WTC11 (cell line): ENCODE results near the gene KCNJ15. TPM values are rescaled to one million over a fixed set of nuclear protein-coding genes. Genes with fewer than 3 reads are reported as not detected.

Source experiments
- ATAC-seq: fragments of 200-7000 bp; cut with Tn5 transposase; 2 replicates; pipeline ENCODE4 v1.10.0; 2021; ENCODE audit warnings: mild to moderate bottlenecking, moderate library complexity
- CTCF ChIA-PET: fragments of 300-600 bp; sonication (Branson Sonifier 250); formaldehyde crosslinking; loops from one replicate; lab custom pipeline; 2021; ENCODE audit warnings: antibody characterized with exemption; lab: Charles Lee
- POLR2A ChIA-PET: fragments of 350-600 bp; sonication (Branson Sonifier 250); formaldehyde crosslinking; loops from one replicate; lab custom pipeline; 2021; ENCODE audit warnings: antibody characterized with exemption; lab: Charles Lee
- DNase-seq: peaks from one replicate; pipeline ENCODE4 v3.0.0; 2021; ENCODE audit warnings: low spot score
- H3K27ac Mint-ChIP-seq: 2 replicates; pipeline ENCODE4 v1.8.0; 2021; ENCODE audit warnings: mixed read lengths
- H3K27me3 Mint-ChIP-seq: 2 replicates; pipeline ENCODE4 v1.8.0; 2021; ENCODE audit warnings: low read depth, mild to moderate bottlenecking, moderate library complexity, mixed read lengths
- H3K36me3 Mint-ChIP-seq: 2 replicates; pipeline ENCODE4 v1.8.0; 2021; ENCODE audit warnings: mixed read lengths
- H3K4me1 Mint-ChIP-seq: 2 replicates; pipeline ENCODE4 v1.8.0; 2022; ENCODE audit warnings: mixed read lengths
- H3K4me3 Mint-ChIP-seq: 2 replicates; pipeline ENCODE4 v1.8.0; 2021; ENCODE audit warnings: mild to moderate bottlenecking, moderate library complexity, mixed read lengths
- H3K9me3 Mint-ChIP-seq: 2 replicates; pipeline ENCODE4 v1.8.0; 2021; ENCODE audit warnings: mixed read lengths
- CDX4 ChIP-seq: fragments of 250-450 bp; sonication (Bioruptor Pico); IDR thresholded peaks from 2 replicates; pipeline ENCODE4 v1.9.0; 2021; ENCODE audit warnings: moderate library complexity, mild to moderate bottlenecking, inconsistent platforms, borderline replicate concordance
- CREM ChIP-seq: sonication (generic); formaldehyde crosslinking; IDR thresholded peaks from 2 replicates; pipeline ENCODE4 v1.8.1; 2022; ENCODE audit warnings: mild to moderate bottlenecking, missing genetic modification reagents, moderate library complexity
- E2F5 ChIP-seq: sonication (generic); formaldehyde crosslinking; IDR thresholded peaks from 2 replicates; pipeline ENCODE4 v1.8.1; 2022; ENCODE audit warnings: mild to moderate bottlenecking, moderate library complexity, missing genetic modification reagents
- FOXP1 ChIP-seq: sonication (generic); formaldehyde crosslinking; IDR thresholded peaks from 2 replicates; pipeline ENCODE4 v1.8.0; 2022; ENCODE audit warnings: missing genetic modification reagents, mild to moderate bottlenecking, moderate library complexity, borderline replicate concordance
- IRF1 ChIP-seq: sonication (generic); formaldehyde crosslinking; IDR thresholded peaks from 2 replicates; pipeline ENCODE4 v1.8.0; 2023; ENCODE audit warnings: missing genetic modification reagents
- JUN ChIP-seq: sonication (generic); formaldehyde crosslinking; IDR thresholded peaks from 2 replicates; pipeline ENCODE4 v1.8.0; 2023; ENCODE audit warnings: mild to moderate bottlenecking, missing genetic modification reagents
- NFE2L1 ChIP-seq: sonication (generic); formaldehyde crosslinking; IDR thresholded peaks from 2 replicates; pipeline ENCODE4 v1.8.1; 2023; ENCODE audit warnings: missing genetic modification reagents
- PRDM15 ChIP-seq: sonication (generic); formaldehyde crosslinking; IDR thresholded peaks from 2 replicates; pipeline ENCODE4 v1.8.0; 2022; ENCODE audit warnings: missing genetic modification reagents
- PRRX2 ChIP-seq: fragments of 250-450 bp; sonication (Bioruptor Pico); IDR thresholded peaks from 2 replicates; pipeline ENCODE4 v1.8.0; 2021; ENCODE audit warnings: mild to moderate bottlenecking
- SMAD3 ChIP-seq: sonication (generic); formaldehyde crosslinking; IDR thresholded peaks from 2 replicates; pipeline ENCODE4 v1.8.0; 2022; ENCODE audit warnings: missing genetic modification reagents, mild to moderate bottlenecking, borderline replicate concordance
- ZBTB43 ChIP-seq: sonication (generic); formaldehyde crosslinking; IDR thresholded peaks from 2 replicates; pipeline ENCODE4 v1.8.1; 2023; ENCODE audit warnings: mild to moderate bottlenecking, missing genetic modification reagents
- ZNF416 ChIP-seq: fragments of 250-450 bp; sonication (Bioruptor Pico); IDR thresholded peaks from 2 replicates; pipeline ENCODE4 v1.9.0; 2021; ENCODE audit warnings: mild to moderate bottlenecking, inconsistent platforms
- ZNF423 ChIP-seq: fragments of 250-450 bp; sonication (Bioruptor Pico); IDR thresholded peaks from 2 replicates; pipeline ENCODE4 v2.1.2; 2022; ENCODE audit warnings: mild to moderate bottlenecking, moderate library complexity
- ZNF671 ChIP-seq: fragments of 250-450 bp; sonication (Bioruptor Pico); IDR thresholded peaks from 2 replicates; pipeline ENCODE4 v1.8.0; 2021; ENCODE audit warnings: mild to moderate bottlenecking
- ZSCAN18 ChIP-seq: fragments of 250-450 bp; sonication (Bioruptor Pico); IDR thresholded peaks from 2 replicates; pipeline ENCODE4 v2.1.2; 2022; ENCODE audit warnings: mild to moderate bottlenecking, moderate library complexity
- total RNA-seq: library from RNA; stranded (reverse); gene quantifications from 3 replicates; pipeline ENCODE4 v1.2.3, GENCODE V29; 2021
- TF ChIP-seq, protein P1 (sequence below): sonication (generic); formaldehyde crosslinking; conservative IDR thresholded peaks from 2 replicates; pipeline ENCODE4 v1.8.1; 2022; ENCODE audit warnings: mild to moderate bottlenecking, missing genetic modification reagents
- TF ChIP-seq, protein P2 (sequence below): sonication (generic); formaldehyde crosslinking; IDR thresholded peaks from 2 replicates; pipeline ENCODE4 v1.8.0; 2022; ENCODE audit warnings: mild to moderate bottlenecking, missing genetic modification reagents
- TF ChIP-seq, protein P3 (sequence below): fragments of 200-600 bp; IDR thresholded peaks from 2 replicates; pipeline ENCODE4 v1.8.0; 2022; ENCODE audit warnings: antibody characterized with exemption

KCNJ15 gene
- total RNA-seq, 1 experiment from 2014 or later: 0.57 TPM

DNA sequence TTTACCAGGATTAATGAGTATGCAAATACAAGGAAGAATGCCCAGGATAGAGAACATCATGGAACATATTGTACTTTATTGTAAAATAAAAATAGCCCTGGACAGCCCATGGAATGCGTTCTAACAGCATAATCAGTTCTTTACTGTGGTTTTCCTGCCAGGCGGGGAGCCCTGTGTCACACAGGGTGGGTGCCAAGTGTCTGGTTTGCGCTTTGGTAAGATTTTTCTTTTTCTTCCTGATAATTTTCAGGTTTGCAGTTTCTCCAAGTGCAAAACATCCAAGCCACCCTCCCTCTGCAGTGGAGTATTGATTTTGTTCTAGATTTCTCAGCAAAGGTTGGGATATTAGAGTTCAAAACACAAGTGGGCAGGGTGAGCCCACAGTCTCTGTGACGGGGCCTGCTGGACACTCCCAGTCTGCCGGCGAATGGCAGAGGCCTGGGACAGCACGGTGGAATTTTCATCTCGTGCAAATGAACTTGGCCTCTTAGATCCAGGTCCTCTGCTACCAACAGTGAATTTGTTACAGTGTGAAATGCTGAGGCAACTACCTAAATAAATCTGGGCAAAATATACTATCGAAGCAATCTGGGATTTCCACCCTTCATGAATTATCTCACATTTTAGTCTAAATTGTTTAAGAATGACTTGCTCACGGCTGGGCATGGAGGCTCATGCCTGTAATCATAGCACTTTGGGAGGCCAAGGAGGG lies 15.6 kb upstream of the KCNJ15 start:
- Mint-ChIP-seq H3K9me3 (no peaks in the 10 kb centered on the region), H3K4me1 (no peaks in the 10 kb centered on the region; the same call in 1 of the 2 replicates), H3K4me3 (no peak overlapping the region), H3K27ac (no peak overlapping the region), H3K27me3 (no peaks in the 10 kb centered on the region), H3K36me3 (no peaks in the 10 kb centered on the region)
- no peak for TF ChIP-seq E2F5 (CRISPR knock-in tag)
- TF ChIP-seq ZNF416: no peak
- TF ChIP-seq JUN: no peak
- TF ChIP-seq ZBTB43 (CRISPR knock-in tag): no peak
- no peak for TF ChIP-seq CDX4
- TF ChIP-seq CREM: no peak
- no peak for TF ChIP-seq ZNF423 (CRISPR knock-in tag)
- no peak for TF ChIP-seq NFE2L1
- TF ChIP-seq FOXP1 (CRISPR knock-in tag): no peak
- no peak for TF ChIP-seq ZSCAN18 (CRISPR knock-in tag)
- TF ChIP-seq, protein P1, sequence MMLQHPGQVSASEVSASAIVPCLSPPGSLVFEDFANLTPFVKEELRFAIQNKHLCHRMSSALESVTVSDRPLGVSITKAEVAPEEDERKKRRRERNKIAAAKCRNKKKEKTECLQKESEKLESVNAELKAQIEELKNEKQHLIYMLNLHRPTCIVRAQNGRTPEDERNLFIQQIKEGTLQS (CRISPR knock-in tag): no peak
- TF ChIP-seq ZNF671 (CRISPR knock-in tag): no peak
- TF ChIP-seq SMAD3: no peak
- no peak for TF ChIP-seq PRRX2 (CRISPR knock-in tag)
- no peak for DNase-seq
- CTCF ChIA-PET: interaction anchor here (1.6 to 3.3 kb wide), 2 partner anchors 71 to 111 kb away, joined by 4 to 10 read pairs; no protein-coding TSS in a partner anchor
- POLR2A ChIA-PET: interaction anchor here (0.7 kb wide), 1 partner anchor 786 kb away, joined by 3 read pairs; no protein-coding TSS in a partner anchor
- ATAC-seq: no peak

GRCh38 chr21:38242061-38242460 lies 14.7 kb upstream of the KCNJ15 start:
- no peak overlapping the region for H3K27ac Mint-ChIP-seq
- H3K4me1 Mint-ChIP-seq: no peaks in the 10 kb centered on the region
- ChIA-PET CTCF (interaction anchor here (1.6 to 3.3 kb wide), 2 partner anchors 72 to 110 kb away, joined by 4 to 10 read pairs; no protein-coding TSS in a partner anchor), POLR2A (no interaction called here)
- peaks cover 5% of the 10 kb centered on the region for H3K9me3 Mint-ChIP-seq
- no peaks in the 10 kb centered on the region for H3K36me3 Mint-ChIP-seq
- DNase-seq: no peak
- H3K27me3 Mint-ChIP-seq: no peaks in the 10 kb centered on the region
- no peak overlapping the region for H3K4me3 Mint-ChIP-seq
- ATAC-seq: no peak
- TF ChIP-seq, protein P2, sequence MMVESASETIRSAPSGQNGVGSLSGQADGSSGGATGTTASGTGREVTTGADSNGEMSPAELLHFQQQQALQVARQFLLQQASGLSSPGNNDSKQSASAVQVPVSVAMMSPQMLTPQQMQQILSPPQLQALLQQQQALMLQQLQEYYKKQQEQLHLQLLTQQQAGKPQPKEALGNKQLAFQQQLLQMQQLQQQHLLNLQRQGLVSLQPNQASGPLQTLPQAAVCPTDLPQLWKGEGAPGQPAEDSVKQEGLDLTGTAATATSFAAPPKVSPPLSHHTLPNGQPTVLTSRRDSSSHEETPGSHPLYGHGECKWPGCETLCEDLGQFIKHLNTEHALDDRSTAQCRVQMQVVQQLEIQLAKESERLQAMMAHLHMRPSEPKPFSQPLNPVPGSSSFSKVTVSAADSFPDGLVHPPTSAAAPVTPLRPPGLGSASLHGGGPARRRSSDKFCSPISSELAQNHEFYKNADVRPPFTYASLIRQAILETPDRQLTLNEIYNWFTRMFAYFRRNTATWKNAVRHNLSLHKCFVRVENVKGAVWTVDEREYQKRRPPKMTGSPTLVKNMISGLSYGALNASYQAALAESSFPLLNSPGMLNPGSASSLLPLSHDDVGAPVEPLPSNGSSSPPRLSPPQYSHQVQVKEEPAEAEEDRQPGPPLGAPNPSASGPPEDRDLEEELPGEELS (CRISPR knock-in tag): no peak
- no peak for TF ChIP-seq IRF1
- TF ChIP-seq, protein P3, sequence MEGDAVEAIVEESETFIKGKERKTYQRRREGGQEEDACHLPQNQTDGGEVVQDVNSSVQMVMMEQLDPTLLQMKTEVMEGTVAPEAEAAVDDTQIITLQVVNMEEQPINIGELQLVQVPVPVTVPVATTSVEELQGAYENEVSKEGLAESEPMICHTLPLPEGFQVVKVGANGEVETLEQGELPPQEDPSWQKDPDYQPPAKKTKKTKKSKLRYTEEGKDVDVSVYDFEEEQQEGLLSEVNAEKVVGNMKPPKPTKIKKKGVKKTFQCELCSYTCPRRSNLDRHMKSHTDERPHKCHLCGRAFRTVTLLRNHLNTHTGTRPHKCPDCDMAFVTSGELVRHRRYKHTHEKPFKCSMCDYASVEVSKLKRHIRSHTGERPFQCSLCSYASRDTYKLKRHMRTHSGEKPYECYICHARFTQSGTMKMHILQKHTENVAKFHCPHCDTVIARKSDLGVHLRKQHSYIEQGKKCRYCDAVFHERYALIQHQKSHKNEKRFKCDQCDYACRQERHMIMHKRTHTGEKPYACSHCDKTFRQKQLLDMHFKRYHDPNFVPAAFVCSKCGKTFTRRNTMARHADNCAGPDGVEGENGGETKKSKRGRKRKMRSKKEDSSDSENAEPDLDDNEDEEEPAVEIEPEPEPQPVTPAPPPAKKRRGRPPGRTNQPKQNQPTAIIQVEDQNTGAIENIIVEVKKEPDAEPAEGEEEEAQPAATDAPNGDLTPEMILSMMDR: no peak
- TF ChIP-seq PRDM15: no peak
